ENCODE results near the gene AGXT2. TPM values are rescaled to one million over a fixed set of nuclear protein-coding genes. Genes with fewer than 3 reads are reported as not detected.

The AGXT2 gene
- total and polyA plus RNA-seq, 2 of the 13 experiments (the other 11 are each of a cell fraction or from before 2014, with no cell fraction given): 0.04 to 0.13 TPM

GRCh38 chr5:35045280-35045679 lies 2.5 kb downstream of the AGXT2 start:
- H3K9me3 ChIP-seq (ENCODE audit: low read length): no peaks in the 10 kb centered on the region
- H2AFZ ChIP-seq (ENCODE audit: low read length): no peak overlapping the region
- POLR2A ChIA-PET: no interaction called here
- H3K4me3 ChIP-seq (replicated peaks in 1 of 3; ENCODE audit: insufficient read depth in 1 of 3, low read depth in 2 of 3, low read length in 3 of 3): no peak overlapping the region
- no peak overlapping the region for H3K9ac ChIP-seq (ENCODE audit: insufficient read depth, low read depth, low read length)
- no peaks in the 10 kb centered on the region for H3K36me3 ChIP-seq (replicated peaks in 1 of 2; ENCODE audit: control insufficient read depth in 1 of 2, insufficient read depth in 2 of 2, low read length in 2 of 2)
- no peak for ATAC-seq
- H4K20me1 ChIP-seq (ENCODE audit: insufficient read depth, low read length): no peaks in the 10 kb centered on the region
- CTCF ChIA-PET (ENCODE audit: low intra/inter-chr PET ratio, low total read pairs): no interaction called here
- no peak for FAIRE-seq
- no peaks in the 10 kb centered on the region for H3K27me3 ChIP-seq (ENCODE audit: control insufficient read depth in 1 of 2, insufficient read depth in 2 of 2, low read length in 2 of 2)
- intact Hi-C loops (cut with micrococcal nuclease; ENCODE audit: unreplicated experiment) (no loop called here), in situ Hi-C loops (cut with HindIII; ENCODE audit: extremely low pct_ligation_motif_present, low pct_unique_long_range_greater_than_20kb) (no loop called here)
- no peak overlapping the region for H3K4me2 ChIP-seq (ENCODE audit: low read depth, low read length)
- H3K27ac ChIP-seq (ENCODE audit: extremely low read length, insufficient read depth, low read length): no peak overlapping the region
- DNase-seq (ENCODE audit: low spot score): no peak
- BruUV-seq (replicated peaks): no TSS peak
- H3K4me1 ChIP-seq (ENCODE audit: insufficient read depth, low read length): peaks cover 38% of the 10 kb centered on the region
- no peak for TF ChIP-seq ZBTB42 (CRISPR knock-in tag; IDR thresholded peaks at IDR 0.05)
- TF ChIP-seq ZNF589 (CRISPR knock-in tag; conservative IDR thresholded peaks at IDR 0.05): no peak
- no peak for TF ChIP-seq ZNF629 (CRISPR knock-in tag; conservative IDR thresholded peaks at IDR 0.05)
- TF ChIP-seq KLF6 (CRISPR knock-in tag; IDR thresholded peaks at IDR 0.05): no peak
- TF ChIP-seq GABPB1 (CRISPR knock-in tag; IDR thresholded peaks at IDR 0.05): no peak
- no peak for TF ChIP-seq ZNF746 (CRISPR knock-in tag; IDR thresholded peaks at IDR 0.05)
- TF ChIP-seq ZNF503 (CRISPR knock-in tag; IDR thresholded peaks at IDR 0.05): no peak
- no peak for TF ChIP-seq SRSF4 (IDR thresholded peaks at IDR 0.05; ENCODE audit: low read depth, low read length, poor library complexity, severe bottlenecking)
- no peak for TF ChIP-seq ZNF121 (CRISPR knock-in tag; IDR thresholded peaks at IDR 0.05)
- no peak for TF ChIP-seq MLLT10 (CRISPR knock-in tag; IDR thresholded peaks at IDR 0.05)
- TF ChIP-seq KDM4B (CRISPR knock-in tag; IDR thresholded peaks at IDR 0.05): no peak
- no peak for TF ChIP-seq CHCHD3 (CRISPR knock-in tag; IDR thresholded peaks at IDR 0.05)
- no peak for TF ChIP-seq CEBPG (CRISPR knock-in tag; IDR thresholded peaks at IDR 0.05)
- TF ChIP-seq HOXA3 (CRISPR knock-in tag; IDR thresholded peaks at IDR 0.05): no peak
- TF ChIP-seq EP300 (IDR thresholded peaks at IDR 0.05; ENCODE audit: low read depth in 2 of 2, low read length in 2 of 2): no peak
- TF ChIP-seq EP300 (CRISPR knock-in tag; IDR thresholded peaks at IDR 0.05; ENCODE audit: borderline replicate concordance): no peak
- TF ChIP-seq GATA4 (IDR thresholded peaks at IDR 0.05; ENCODE audit: borderline replicate concordance, low read depth): no peak
- TF ChIP-seq ZNF512B (CRISPR knock-in tag; IDR thresholded peaks at IDR 0.05; ENCODE audit: borderline replicate concordance): no peak
- no peaks in the 10 kb centered on the region for H3K79me2 ChIP-seq (ENCODE audit: insufficient read depth, low read length)
- 7% methylated on average over 1 of the region's 1 CpG for WGBS (ENCODE audit: low lambda C conversion rate)
